Measurements from ENCODE around the gene TMEM44.

The TMEM44 gene

GRCh38 chr3:194559530-194559929 lies 73.7 kb downstream of the TMEM44 start:
- no peak overlapping the region for H4K12ac ChIP-seq (ENCODE audit: low read depth, low read length)
- H3K27me3 ChIP-seq (ENCODE audit: insufficient read depth, low read length), result no peaks in the 10 kb centered on the region
- no peak overlapping the region for H2BK12ac ChIP-seq (ENCODE audit: low read length)
- no peak overlapping the region for H3K9ac ChIP-seq (ENCODE audit: low read length)
- no peak overlapping the region for H3K27ac ChIP-seq (ENCODE audit: low read depth, low read length)
- no peak overlapping the region for H3K23ac ChIP-seq (ENCODE audit: low read length)
- no peak overlapping the region for H3K4ac ChIP-seq (ENCODE audit: low read depth, low read length)
- H3K18ac ChIP-seq (ENCODE audit: low read length), result no peak overlapping the region
- no peak overlapping the region for H2AFZ ChIP-seq (ENCODE audit: insufficient read depth, low read length, poor library complexity)
- no peaks in the 10 kb centered on the region for H3K4me1 ChIP-seq (ENCODE audit: control insufficient read depth in 1 of 2, insufficient read depth in 2 of 2, low read length in 2 of 2)
- no peak overlapping the region for H4K8ac ChIP-seq (ENCODE audit: low read depth, low read length)
- no peak overlapping the region for H3K4me2 ChIP-seq (ENCODE audit: low read length)
- H2BK5ac ChIP-seq (ENCODE audit: low read depth, low read length, poor library complexity), result no peak overlapping the region
- no CpG with 5 or more reads among the region's 5 CpGs for WGBS (ENCODE audit: extremely low coverage, insufficient coverage, insufficient read length)
- no peaks in the 10 kb centered on the region for H3K36me3 ChIP-seq (ENCODE audit: control insufficient read depth in 1 of 2, insufficient read depth in 2 of 2, low read length in 2 of 2)
- H3K9me3 ChIP-seq (ENCODE audit: insufficient read depth, low read depth, low read length), result no peaks in the 10 kb centered on the region
- H2AK5ac ChIP-seq (ENCODE audit: low read length), result no peak overlapping the region
- no peaks in the 10 kb centered on the region for H3K79me2 ChIP-seq (ENCODE audit: control insufficient read depth, insufficient read depth, low read length, poor library complexity)
- no peak overlapping the region for H3K4me3 ChIP-seq (ENCODE audit: low read depth, low read length)
- DNase-seq, result no peak
- H3K14ac ChIP-seq (ENCODE audit: low read length), result no peak overlapping the region
- no peaks in the 10 kb centered on the region for H3K79me1 ChIP-seq (ENCODE audit: low read length)
- H2BK120ac ChIP-seq (ENCODE audit: insufficient read depth, low read length, poor library complexity), result no peak overlapping the region
- no peak overlapping the region for H4K91ac ChIP-seq (ENCODE audit: low read depth, low read length)

GRCh38 chr3:194556086-194557056 lies 76.8 kb downstream of the TMEM44 start:
- DNase-seq, result no peak
- WGBS (ENCODE audit: extremely low coverage, insufficient coverage, insufficient read length), result no CpG with 5 or more reads among the region's 13 CpGs
- H2AK5ac ChIP-seq (ENCODE audit: low read length), result no peak overlapping the region

GRCh38 chr3:194555175-194556062 lies 77.8 kb downstream of the TMEM44 start:
- no peak overlapping the region for H3K4ac ChIP-seq (ENCODE audit: low read depth, low read length)
- H2AFZ ChIP-seq (ENCODE audit: insufficient read depth, low read length, poor library complexity), result no peak overlapping the region
- no peaks in the 10 kb centered on the region for H3K9me3 ChIP-seq (ENCODE audit: insufficient read depth, low read depth, low read length)
- WGBS (ENCODE audit: extremely low coverage, insufficient coverage, insufficient read length), result no CpG with 5 or more reads among the region's 15 CpGs
- no peak overlapping the region for H3K14ac ChIP-seq (ENCODE audit: low read length)
- no peak overlapping the region for H3K18ac ChIP-seq (ENCODE audit: low read length)
- DNase-seq, result peak in 1 of 2 donors; percentile 38
- no peak overlapping the region for H3K27ac ChIP-seq (ENCODE audit: low read depth, low read length)
- H3K23ac ChIP-seq (ENCODE audit: low read length), result no peak overlapping the region
- no peak overlapping the region for H3K4me2 ChIP-seq (ENCODE audit: low read length)
- no peak overlapping the region for H2BK120ac ChIP-seq (ENCODE audit: insufficient read depth, low read length, poor library complexity)
- no peaks in the 10 kb centered on the region for H3K36me3 ChIP-seq (ENCODE audit: control insufficient read depth in 1 of 2, insufficient read depth in 2 of 2, low read length in 2 of 2)
- no peak overlapping the region for H3K4me3 ChIP-seq (ENCODE audit: low read depth, low read length)
- no peaks in the 10 kb centered on the region for H3K27me3 ChIP-seq (ENCODE audit: insufficient read depth, low read length)
- no peak overlapping the region for H2BK5ac ChIP-seq (ENCODE audit: low read depth, low read length, poor library complexity)
- H3K9ac ChIP-seq (ENCODE audit: low read length), result no peak overlapping the region
- no peaks in the 10 kb centered on the region for H3K4me1 ChIP-seq (ENCODE audit: control insufficient read depth in 1 of 2, insufficient read depth in 2 of 2, low read length in 2 of 2)
- H2AK5ac ChIP-seq (ENCODE audit: low read length), result no peak overlapping the region
- no peak overlapping the region for H4K8ac ChIP-seq (ENCODE audit: low read depth, low read length)
- H2BK12ac ChIP-seq (ENCODE audit: low read length), result no peak overlapping the region
- H4K91ac ChIP-seq (ENCODE audit: low read depth, low read length), result no peak overlapping the region
- H4K12ac ChIP-seq (ENCODE audit: low read depth, low read length), result no peak overlapping the region
- no peaks in the 10 kb centered on the region for H3K79me2 ChIP-seq (ENCODE audit: control insufficient read depth, insufficient read depth, low read length, poor library complexity)
- H3K79me1 ChIP-seq (ENCODE audit: low read length), result no peaks in the 10 kb centered on the region

More at GRCh38 chr3:194556086-194557056, 76.8 kb downstream of the TMEM44 start:
- Histone ChIP-seq H3K4me2 (ENCODE audit: low read length) (no peak overlapping the region), H3K27ac (ENCODE audit: low read depth, low read length) (no peak overlapping the region), H3K4me1 (ENCODE audit: control insufficient read depth in 1 of 2, insufficient read depth in 2 of 2, low read length in 2 of 2) (no peaks in the 10 kb centered on the region), H4K8ac (ENCODE audit: low read depth, low read length) (no peak overlapping the region), H3K27me3 (ENCODE audit: insufficient read depth, low read length) (no peaks in the 10 kb centered on the region), H4K12ac (ENCODE audit: low read depth, low read length) (no peak overlapping the region), H3K4ac (ENCODE audit: low read depth, low read length) (no peak overlapping the region), H3K4me3 (ENCODE audit: low read depth, low read length) (no peak overlapping the region), H2BK120ac (ENCODE audit: insufficient read depth, low read length, poor library complexity) (no peak overlapping the region), H3K23ac (ENCODE audit: low read length) (no peak overlapping the region), H2BK5ac (ENCODE audit: low read depth, low read length, poor library complexity) (no peak overlapping the region), H2BK12ac (ENCODE audit: low read length) (no peak overlapping the region), H3K9me3 (ENCODE audit: insufficient read depth, low read depth, low read length) (no peaks in the 10 kb centered on the region), H4K91ac (ENCODE audit: low read depth, low read length) (no peak overlapping the region), H3K36me3 (ENCODE audit: control insufficient read depth in 1 of 2, insufficient read depth in 2 of 2, low read length in 2 of 2) (no peaks in the 10 kb centered on the region), H3K79me2 (ENCODE audit: control insufficient read depth, insufficient read depth, low read length, poor library complexity) (no peaks in the 10 kb centered on the region), H3K14ac (ENCODE audit: low read length) (no peak overlapping the region), H3K9ac (ENCODE audit: low read length) (no peak overlapping the region), H2AFZ (ENCODE audit: insufficient read depth, low read length, poor library complexity) (no peak overlapping the region), H3K79me1 (ENCODE audit: low read length) (no peaks in the 10 kb centered on the region), H3K18ac (ENCODE audit: low read length) (no peak overlapping the region)

GRCh38 chr3:194554473-194555123 lies 78.6 kb downstream of the TMEM44 start:
- H3K79me1 ChIP-seq (ENCODE audit: low read length), result no peaks in the 10 kb centered on the region

More at GRCh38 chr3:194554473-194555123, 78.6 kb downstream of the TMEM44 start:
- Histone ChIP-seq H3K23ac (ENCODE audit: low read length) (no peak overlapping the region), H2BK5ac (ENCODE audit: low read depth, low read length, poor library complexity) (no peak overlapping the region), H3K79me2 (ENCODE audit: control insufficient read depth, insufficient read depth, low read length, poor library complexity) (no peaks in the 10 kb centered on the region), H3K4me3 (ENCODE audit: low read depth, low read length) (no peak overlapping the region), H4K8ac (ENCODE audit: low read depth, low read length) (no peak overlapping the region), H3K4ac (ENCODE audit: low read depth, low read length) (no peak overlapping the region), H3K18ac (ENCODE audit: low read length) (no peak overlapping the region), H3K9me3 (ENCODE audit: insufficient read depth, low read depth, low read length) (no peaks in the 10 kb centered on the region), H2AFZ (ENCODE audit: insufficient read depth, low read length, poor library complexity) (no peak overlapping the region), H2BK120ac (ENCODE audit: insufficient read depth, low read length, poor library complexity) (no peak overlapping the region), H4K91ac (ENCODE audit: low read depth, low read length) (no peak overlapping the region), H3K27me3 (ENCODE audit: insufficient read depth, low read length) (no peaks in the 10 kb centered on the region), H3K4me1 (ENCODE audit: control insufficient read depth in 1 of 2, insufficient read depth in 2 of 2, low read length in 2 of 2) (no peaks in the 10 kb centered on the region), H3K14ac (ENCODE audit: low read length) (no peak overlapping the region), H3K27ac (ENCODE audit: low read depth, low read length) (no peak overlapping the region), H3K4me2 (ENCODE audit: low read length) (no peak overlapping the region), H3K36me3 (ENCODE audit: control insufficient read depth in 1 of 2, insufficient read depth in 2 of 2, low read length in 2 of 2) (no peaks in the 10 kb centered on the region), H2BK12ac (ENCODE audit: low read length) (no peak overlapping the region), H2AK5ac (ENCODE audit: low read length) (no peak overlapping the region), H4K12ac (ENCODE audit: low read depth, low read length) (no peak overlapping the region), H3K9ac (ENCODE audit: low read length) (no peak overlapping the region)
- no CpG with 5 or more reads among the region's 10 CpGs for WGBS (ENCODE audit: extremely low coverage, insufficient coverage, insufficient read length)
- DNase-seq, result no peak

All from trophoblast cell (in vitro differentiated cells and primary cell).